Gastroesophageal sphincter (tissue), 3 donors: ENCODE data around the gene CYRIA.

Experiments used
- EP300 ChIP-seq: sonication (generic); formaldehyde crosslinking; IDR thresholded peaks from one replicate; pipeline ENCODE4 v1.6.1; 2017; ENCODE audit warnings: antibody characterized with exemption, mild to moderate bottlenecking
- POLR2A ChIP-seq, 2 donors: fragments of 450-650 bp; IDR thresholded peaks; one replicate each; pipeline ENCODE4 v1.6.1; 2017; ENCODE audit warnings: antibody characterized with exemption in 2 of 2, mild to moderate bottlenecking in 2 of 2, moderate library complexity in 1 of 2
- TF ChIP-seq, protein P1 (sequence below), 4 experiments: fragments of 200-600 bp in 2 of 4; fragments of 450-650 bp in 2 of 4; sonication (generic) in 1 of 4; IDR thresholded peaks; one replicate each; pipeline ENCODE4 v1.5.1; 2017 to 2019; ENCODE audit warnings: antibody characterized with exemption in 4 of 4, mild to moderate bottlenecking in 2 of 4, moderate library complexity in 2 of 4

- TF ChIP-seq EP300 (no peak), POLR2A (IDR thresholded peaks at IDR 0.05) (no peak)
- TF ChIP-seq, protein P1, sequence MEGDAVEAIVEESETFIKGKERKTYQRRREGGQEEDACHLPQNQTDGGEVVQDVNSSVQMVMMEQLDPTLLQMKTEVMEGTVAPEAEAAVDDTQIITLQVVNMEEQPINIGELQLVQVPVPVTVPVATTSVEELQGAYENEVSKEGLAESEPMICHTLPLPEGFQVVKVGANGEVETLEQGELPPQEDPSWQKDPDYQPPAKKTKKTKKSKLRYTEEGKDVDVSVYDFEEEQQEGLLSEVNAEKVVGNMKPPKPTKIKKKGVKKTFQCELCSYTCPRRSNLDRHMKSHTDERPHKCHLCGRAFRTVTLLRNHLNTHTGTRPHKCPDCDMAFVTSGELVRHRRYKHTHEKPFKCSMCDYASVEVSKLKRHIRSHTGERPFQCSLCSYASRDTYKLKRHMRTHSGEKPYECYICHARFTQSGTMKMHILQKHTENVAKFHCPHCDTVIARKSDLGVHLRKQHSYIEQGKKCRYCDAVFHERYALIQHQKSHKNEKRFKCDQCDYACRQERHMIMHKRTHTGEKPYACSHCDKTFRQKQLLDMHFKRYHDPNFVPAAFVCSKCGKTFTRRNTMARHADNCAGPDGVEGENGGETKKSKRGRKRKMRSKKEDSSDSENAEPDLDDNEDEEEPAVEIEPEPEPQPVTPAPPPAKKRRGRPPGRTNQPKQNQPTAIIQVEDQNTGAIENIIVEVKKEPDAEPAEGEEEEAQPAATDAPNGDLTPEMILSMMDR (IDR thresholded peaks at IDR 0.05), result no peak
Observed at GRCh38 chr2:16707014-16707623, 41.5 kb upstream of the CYRIA start.
